Thymus (tissue), 11 donors: ENCODE measurements around the gene FSTL5. TPM values are rescaled to one million over a fixed set of nuclear protein-coding genes. Genes with fewer than 3 reads are reported as not detected.

Source experiments
- DNase-seq, 9 donors: peaks; one replicate each; pipeline ENCODE4 v3.0.0-alpha.2; 2013; ENCODE audit warnings: low spot score in 9 of 9, low read depth in 6 of 9, missing footprints in 1 of 9
- H3K27ac ChIP-seq, 2 donors: one replicate each; pipeline ENCODE4 v1.5.1; 2013; ENCODE audit warnings: control low read depth in 1 of 2, low read depth in 1 of 2, low read length in 1 of 2, mild to moderate bottlenecking in 1 of 2, moderate library complexity in 1 of 2
- H3K27me3 ChIP-seq, 2 donors: one replicate each; pipeline ENCODE4 v1.5.1; 2013; ENCODE audit warnings: low read length in 1 of 2; ENCODE audit not compliant: control insufficient read depth in 2 of 2, insufficient read depth in 1 of 2
- H3K36me3 ChIP-seq, 2 donors: one replicate each; pipeline ENCODE4 v1.5.1; 2013; ENCODE audit warnings: low read length in 1 of 2, mild to moderate bottlenecking in 1 of 2, moderate library complexity in 1 of 2; ENCODE audit not compliant: control insufficient read depth in 2 of 2, insufficient read depth in 2 of 2
- H3K4me1 ChIP-seq, 2 donors: one replicate each; pipeline ENCODE4 v1.5.1; 2013; ENCODE audit warnings: low read length in 2 of 2; ENCODE audit not compliant: control insufficient read depth in 2 of 2, insufficient read depth in 2 of 2
- H3K4me3 ChIP-seq, 2 donors: one replicate each; pipeline ENCODE4 v1.5.1; 2013; ENCODE audit warnings: low read length in 2 of 2, control low read depth in 1 of 2, mild to moderate bottlenecking in 1 of 2
- H3K9me3 ChIP-seq, 2 donors: one replicate each; pipeline ENCODE4 v1.5.1; 2013; ENCODE audit warnings: low read length in 1 of 2, mild to moderate bottlenecking in 1 of 2; ENCODE audit not compliant: control insufficient read depth in 2 of 2, insufficient read depth in 1 of 2
- WGBS: extraction: QIAGEN DNeasy Blood & Tissue Kit; methylation state at CpG from one replicate; pipeline ENCODE4 v1.1.7; 2013; 5-methylcytosine and 5-hydroxymethylcytosine counted together
- polyA plus RNA-seq: library from polyadenylated mRNA; stranded (reverse); fragments of 200-250 nt; gene quantifications from one replicate; pipeline ENCODE4 v1.2.3, GENCODE V29; 2013
- total RNA-seq: library from RNA; stranded (reverse); fragments of 120-200 nt; gene quantifications from one replicate; pipeline ENCODE4 v1.2.4, GENCODE V29; 2013
- donor health status: healthy.

FSTL5 gene
- total and polyA plus RNA-seq, 2 donors, result 0.05 to 0.07 TPM

- H3K4me3 ChIP-seq, result no peak overlapping the region
- H3K36me3 ChIP-seq, result no peaks in the 10 kb centered on the region
- H3K27ac ChIP-seq, result no peak overlapping the region
- 77% methylated on average over 4 of the region's 4 CpGs for WGBS
- H3K27me3 ChIP-seq, result no peaks in the 10 kb centered on the region
- DNase-seq, result no peak
- H3K9me3 ChIP-seq, result no peaks in the 10 kb centered on the region
- H3K4me1 ChIP-seq, result no peaks in the 10 kb centered on the region
These were observed 11.9 kb downstream of the FSTL5 start for GRCh38 chr4:162151850-162152249.

- H3K27ac ChIP-seq, result no peak overlapping the region
- no peaks in the 10 kb centered on the region for H3K27me3 ChIP-seq
- H3K9me3 ChIP-seq, result no peaks in the 10 kb centered on the region
- DNase-seq, result no peak
- H3K36me3 ChIP-seq, result no peaks in the 10 kb centered on the region
- H3K4me3 ChIP-seq, result no peak overlapping the region
- no peaks in the 10 kb centered on the region for H3K4me1 ChIP-seq
These were observed 12.4 kb downstream of the FSTL5 start for GRCh38 chr4:162151386-162151785.

- no peak for DNase-seq
- H3K27me3 ChIP-seq, result no peaks in the 10 kb centered on the region
- 85% methylated on average over 2 of the region's 2 CpGs for WGBS
- no peaks in the 10 kb centered on the region for H3K36me3 ChIP-seq
- H3K27ac ChIP-seq, result no peak overlapping the region
- H3K4me3 ChIP-seq, result no peak overlapping the region
- no peaks in the 10 kb centered on the region for H3K4me1 ChIP-seq
- no peaks in the 10 kb centered on the region for H3K9me3 ChIP-seq
These were observed 14.2 kb downstream of the FSTL5 start for GRCh38 chr4:162149644-162150043.

- H3K9me3 ChIP-seq, result no peaks in the 10 kb centered on the region
- no peaks in the 10 kb centered on the region for H3K36me3 ChIP-seq
- no peak overlapping the region for H3K4me3 ChIP-seq
- no peaks in the 10 kb centered on the region for H3K27me3 ChIP-seq
- no peaks in the 10 kb centered on the region for H3K4me1 ChIP-seq
- DNase-seq, result no peak
- no peak overlapping the region for H3K27ac ChIP-seq
These were observed 23.6 kb downstream of the FSTL5 start for GRCh38 chr4:162140051-162140683.

- H3K27me3 ChIP-seq, result no peaks in the 10 kb centered on the region
- 78% methylated on average over 2 of the region's 2 CpGs for WGBS
These were observed 24.4 kb downstream of the FSTL5 start for GRCh38 chr4:162139412-162139811.

GRCh38 chr4:162131256-162131655 is 32.5 kb downstream of the FSTL5 start:
- H3K27ac ChIP-seq, result no peak overlapping the region
- H3K9me3 ChIP-seq, result no peaks in the 10 kb centered on the region
- 67% methylated on average over 2 of the region's 2 CpGs for WGBS
- H3K36me3 ChIP-seq, result no peaks in the 10 kb centered on the region
- DNase-seq, result no peak
- no peak overlapping the region for H3K4me3 ChIP-seq
- no peaks in the 10 kb centered on the region for H3K27me3 ChIP-seq
- no peaks in the 10 kb centered on the region for H3K4me1 ChIP-seq

More at GRCh38 chr4:162139412-162139811, 24.4 kb downstream of the FSTL5 start:
- no peak overlapping the region for H3K27ac ChIP-seq
- H3K4me3 ChIP-seq, result no peak overlapping the region
- H3K9me3 ChIP-seq, result no peaks in the 10 kb centered on the region
- H3K36me3 ChIP-seq, result no peaks in the 10 kb centered on the region
- no peak for DNase-seq
- no peaks in the 10 kb centered on the region for H3K4me1 ChIP-seq

- Histone ChIP-seq H3K27ac (no peak overlapping the region), H3K9me3 (no peaks in the 10 kb centered on the region), H3K36me3 (no peaks in the 10 kb centered on the region), H3K27me3 (no peaks in the 10 kb centered on the region), H3K4me3 (no peak overlapping the region), H3K4me1 (no peaks in the 10 kb centered on the region)
- DNase-seq, result no peak
- 64% methylated on average over 3 of the region's 3 CpGs for WGBS
These were observed 37.1 kb downstream of the FSTL5 start for GRCh38 chr4:162126729-162127128.

- DNase-seq, result no peak
- Histone ChIP-seq H3K27ac (no peak overlapping the region), H3K27me3 (no peaks in the 10 kb centered on the region), H3K4me1 (no peaks in the 10 kb centered on the region), H3K9me3 (no peaks in the 10 kb centered on the region), H3K36me3 (no peaks in the 10 kb centered on the region), H3K4me3 (no peak overlapping the region)
- 83% methylated on average over 2 of the region's 2 CpGs for WGBS
These were observed 46.7 kb downstream of the FSTL5 start for GRCh38 chr4:162117051-162117450.

GRCh38 chr4:162116095-162116779 is 47.6 kb downstream of the FSTL5 start:
- no peak overlapping the region for H3K27ac ChIP-seq
- no peaks in the 10 kb centered on the region for H3K9me3 ChIP-seq
- 71% methylated on average over 13 of the region's 13 CpGs for WGBS
- no peak for DNase-seq
- H3K4me1 ChIP-seq, result no peaks in the 10 kb centered on the region
- no peaks in the 10 kb centered on the region for H3K27me3 ChIP-seq
- H3K36me3 ChIP-seq, result no peaks in the 10 kb centered on the region
- no peak overlapping the region for H3K4me3 ChIP-seq
